ENCODE measurements around the gene MAN1C1. TPM values are rescaled to one million over a fixed set of nuclear protein-coding genes. Genes with fewer than 3 reads are reported as not detected.

MAN1C1 gene
- total and polyA plus RNA-seq, 3 experiments from 2014 or later, result 2.8 to 5.6 (median 3.6) TPM

DNA sequence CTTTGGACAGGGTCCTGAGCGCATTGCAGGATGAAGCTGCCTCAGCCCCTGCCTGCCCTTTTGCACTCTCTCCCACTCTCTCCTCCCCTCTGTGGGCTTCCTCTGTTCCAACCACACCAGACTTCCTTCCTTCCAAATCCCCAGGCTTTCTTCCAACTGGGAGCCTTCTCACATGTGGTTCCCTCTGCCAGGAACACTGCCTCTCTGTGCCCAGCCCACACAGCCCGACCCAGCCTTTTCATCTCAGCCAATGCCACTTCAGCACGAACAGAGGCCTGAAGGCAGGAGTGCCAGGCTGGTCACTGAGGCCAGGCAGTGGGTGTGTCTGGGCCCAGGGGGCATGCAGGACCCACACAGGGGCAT is 189.3 kb downstream of the MAN1C1 start:
- H3K4me1 Mint-ChIP-seq, result peaks cover 13 to 21% (median 20%) of the 10 kb centered on the region in 3 donors
- ChIA-PET CTCF (interaction anchor here (1.0 kb wide), 1 partner anchor 192 kb away, joined by 3 read pairs; the partner anchor contains the start of gene PAFAH2), POLR2A (no interaction called here)
- H3K9me3 Mint-ChIP-seq, result no peaks in the 10 kb centered on the region
- no peak overlapping the region for H3K4me3 Mint-ChIP-seq
- H3K27me3 Mint-ChIP-seq, result no peaks in the 10 kb centered on the region
- peak overlapping the region in 1 of 8 donors; percentile 21 for H3K27ac Mint-ChIP-seq
- H3K27ac ChIP-seq (ENCODE audit: low read depth, low read length), result no peak overlapping the region
- peaks cover 0 to 37% (median 5%) of the 10 kb centered on the region in 3 donors for H3K36me3 Mint-ChIP-seq
- H3K27me3 ChIP-seq (ENCODE audit: insufficient read depth, low read length, poor library complexity, severe bottlenecking), result no peaks in the 10 kb centered on the region
- H3K4me3 ChIP-seq (ENCODE audit: low read length), result no peak overlapping the region
- H3K9me3 ChIP-seq (ENCODE audit: low read length), result no peaks in the 10 kb centered on the region
- peak in 1 of 5 donors; percentile 22 for DNase-seq
- no peaks in the 10 kb centered on the region for H3K36me3 ChIP-seq (ENCODE audit: insufficient read depth, low read length)
- H3K4me1 ChIP-seq (ENCODE audit: insufficient read depth, low read length), result peaks cover 29% of the 10 kb centered on the region

GRCh38 chr1:25806418-25806817 is 189.8 kb downstream of the MAN1C1 start:
- Histone ChIP-seq H3K9me3 (ENCODE audit: low read length) (no peaks in the 10 kb centered on the region), H3K27me3 (ENCODE audit: insufficient read depth, low read length, poor library complexity, severe bottlenecking) (no peaks in the 10 kb centered on the region), H3K36me3 (ENCODE audit: insufficient read depth, low read length) (no peaks in the 10 kb centered on the region), H3K4me1 (ENCODE audit: insufficient read depth, low read length) (peaks cover 28% of the 10 kb centered on the region), H3K27ac (ENCODE audit: low read depth, low read length) (no peak overlapping the region), H3K4me3 (ENCODE audit: low read length) (no peak overlapping the region)
- POLR2A ChIA-PET, result no interaction called here
- Mint-ChIP-seq H3K27me3 (no peaks in the 10 kb centered on the region), H3K4me1 (peaks cover 13 to 20% (median 18%) of the 10 kb centered on the region in 3 donors), H3K36me3 (peaks cover 0 to 37% (median 5%) of the 10 kb centered on the region in 3 donors), H3K9me3 (no peaks in the 10 kb centered on the region), H3K4me3 (no peak overlapping the region), H3K27ac (peak overlapping the region in 1 of 8 donors; percentile 50)
- CTCF ChIA-PET, result interaction anchor here (1.5 kb wide), 2 partner anchors 11 to 198 kb away, joined by 4 read pairs; no protein-coding TSS in a partner anchor
- peak in 1 of 5 donors; percentile 36 for DNase-seq

GRCh38 chr1:25807480-25808390 is 191.1 kb downstream of the MAN1C1 start:
- H3K36me3 ChIP-seq (ENCODE audit: insufficient read depth, low read length), result no peaks in the 10 kb centered on the region
- POLR2A ChIA-PET, result no interaction called here
- peaks cover 15% of the 10 kb centered on the region for H3K4me1 ChIP-seq (ENCODE audit: insufficient read depth, low read length)
- no peak overlapping the region for H3K27ac ChIP-seq (ENCODE audit: low read depth, low read length)
- Mint-ChIP-seq H3K9me3 (no peaks in the 10 kb centered on the region), H3K27me3 (no peaks in the 10 kb centered on the region), H3K36me3 (peaks cover 2 to 37% (median 5%) of the 10 kb centered on the region in 3 donors), H3K4me3 (no peak overlapping the region), H3K4me1 (peaks cover 8 to 11% (median 10%) of the 10 kb centered on the region in 3 donors), H3K27ac (no peak overlapping the region)
- no peak overlapping the region for H3K4me3 ChIP-seq (ENCODE audit: low read length)
- peak in 1 of 5 donors; percentile 25 for DNase-seq
- no peaks in the 10 kb centered on the region for H3K9me3 ChIP-seq (ENCODE audit: low read length)
- H3K27me3 ChIP-seq (ENCODE audit: insufficient read depth, low read length, poor library complexity, severe bottlenecking), result no peaks in the 10 kb centered on the region
- CTCF ChIA-PET, result interaction anchor here (1.5 to 3.9 kb wide), 5 partner anchors 10 to 304 kb away, joined by 4 to 20 read pairs (median 10); no protein-coding TSS in a partner anchor

- no peak overlapping the region for H3K4me3 Mint-ChIP-seq
- Histone ChIP-seq H3K27ac (ENCODE audit: low read depth, low read length) (no peak overlapping the region), H3K27me3 (ENCODE audit: insufficient read depth, low read length, poor library complexity, severe bottlenecking) (no peaks in the 10 kb centered on the region), H3K9me3 (ENCODE audit: low read length) (no peaks in the 10 kb centered on the region), H3K4me1 (ENCODE audit: insufficient read depth, low read length) (peaks cover 8% of the 10 kb centered on the region), H3K36me3 (ENCODE audit: insufficient read depth, low read length) (no peaks in the 10 kb centered on the region), H3K4me3 (ENCODE audit: low read length) (no peak overlapping the region)
- ChIA-PET CTCF (interaction anchor here (1.4 to 4.2 kb wide), 10 partner anchors 7 to 305 kb away, joined by 4 to 24 read pairs (median 12); partner anchors contain the start of genes LDLRAP1 and MTFR1L), POLR2A (no interaction called here)
- H3K9me3 Mint-ChIP-seq, result no peaks in the 10 kb centered on the region
- DNase-seq, result peak in 1 of 5 donors; percentile 33
- H3K27ac Mint-ChIP-seq, result no peak overlapping the region
- peaks cover 3 to 5% (median 4%) of the 10 kb centered on the region in 3 donors for H3K4me1 Mint-ChIP-seq
- no peaks in the 10 kb centered on the region for H3K27me3 Mint-ChIP-seq
- peaks cover 2 to 38% (median 5%) of the 10 kb centered on the region in 3 donors for H3K36me3 Mint-ChIP-seq
Observed at GRCh38 chr1:25808481-25809244, 192.1 kb downstream of the MAN1C1 start.

DNA sequence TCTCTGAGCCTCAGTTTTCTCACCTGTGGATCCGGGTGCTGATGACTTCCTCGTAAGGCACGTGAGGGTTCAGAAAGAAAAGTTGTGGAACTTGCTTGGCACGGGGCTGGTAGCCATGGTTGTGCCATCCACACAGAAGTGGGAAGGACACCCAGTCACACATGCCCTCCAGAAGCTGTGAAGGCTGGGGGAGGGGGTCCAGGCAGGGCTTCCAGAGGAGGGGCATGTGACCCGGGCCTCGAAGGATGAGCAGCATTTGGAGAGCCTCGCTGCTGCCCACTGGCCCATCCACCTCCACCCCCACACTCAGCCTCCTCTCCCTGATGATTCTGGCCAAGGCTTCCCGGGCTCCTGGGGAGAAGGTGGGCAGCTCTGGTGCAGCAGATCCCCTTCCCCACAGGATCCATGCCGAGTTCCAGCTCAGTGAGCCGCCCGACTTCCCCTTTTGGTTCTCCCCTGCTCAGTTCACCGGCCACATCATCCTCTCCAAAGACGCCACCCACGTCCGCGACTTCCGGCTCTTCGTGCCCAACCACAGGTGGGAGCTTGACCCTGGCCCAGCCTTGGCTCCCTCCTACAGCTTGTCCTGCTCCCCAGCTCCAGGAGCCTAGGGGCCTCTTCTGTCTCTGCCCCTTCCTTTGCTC is 192.8 kb downstream of the MAN1C1 start:
- Mint-ChIP-seq H3K27ac (peak overlapping the region in 1 of 8 donors; percentile 55), H3K4me1 (peaks cover 3 to 5% (median 4%) of the 10 kb centered on the region in 3 donors), H3K9me3 (no peaks in the 10 kb centered on the region), H3K4me3 (no peak overlapping the region), H3K36me3 (peaks cover 2 to 38% (median 5%) of the 10 kb centered on the region in 3 donors), H3K27me3 (no peaks in the 10 kb centered on the region)
- POLR2A ChIA-PET, result no interaction called here
- no peaks in the 10 kb centered on the region for H3K36me3 ChIP-seq (ENCODE audit: insufficient read depth, low read length)
- H3K27ac ChIP-seq (ENCODE audit: low read depth, low read length), result no peak overlapping the region
- no peaks in the 10 kb centered on the region for H3K9me3 ChIP-seq (ENCODE audit: low read length)
- peak in 1 of 5 donors; percentile 32 for DNase-seq
- CTCF ChIA-PET, result interaction anchor here (0.8 to 4.2 kb wide), 15 partner anchors 8 to 306 kb away, joined by 3 to 24 read pairs (median 10); partner anchors contain the start of genes LDLRAP1 and MTFR1L
- no peak overlapping the region for H3K4me3 ChIP-seq (ENCODE audit: low read length)
- no peaks in the 10 kb centered on the region for H3K27me3 ChIP-seq (ENCODE audit: insufficient read depth, low read length, poor library complexity, severe bottlenecking)
- H3K4me1 ChIP-seq (ENCODE audit: insufficient read depth, low read length), result peaks cover 8% of the 10 kb centered on the region

DNA sequence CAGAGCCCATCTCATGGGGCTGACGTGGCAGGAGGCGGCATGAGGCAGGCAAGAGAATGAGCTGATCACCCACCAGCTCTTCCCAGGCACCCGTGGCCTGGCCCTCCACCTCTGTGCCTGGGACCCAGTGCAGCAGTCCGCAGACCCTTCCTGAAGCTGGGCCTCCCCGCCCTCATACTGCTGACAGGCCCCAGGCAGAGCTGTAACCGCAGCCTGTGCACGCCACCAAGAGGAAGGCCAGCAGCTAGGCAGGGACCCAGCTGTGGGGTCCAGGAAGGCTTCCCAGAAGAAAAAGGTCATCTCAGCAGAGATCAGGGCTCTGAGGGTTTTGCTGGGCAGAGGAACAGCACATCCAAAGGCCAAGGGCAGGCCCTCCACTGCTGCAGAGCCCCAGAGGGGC is 193.3 kb downstream of the MAN1C1 start:
- Mint-ChIP-seq H3K4me1 (peaks cover under 1 to 5% (median 3%) of the 10 kb centered on the region in 3 donors), H3K4me3 (no peak overlapping the region), H3K36me3 (peaks cover 2 to 41% (median 5%) of the 10 kb centered on the region in 3 donors), H3K27ac (no peak overlapping the region), H3K9me3 (no peaks in the 10 kb centered on the region), H3K27me3 (no peaks in the 10 kb centered on the region)
- Histone ChIP-seq H3K27ac (ENCODE audit: low read depth, low read length) (no peak overlapping the region), H3K4me1 (ENCODE audit: insufficient read depth, low read length) (peaks cover 8% of the 10 kb centered on the region), H3K4me3 (ENCODE audit: low read length) (no peak overlapping the region), H3K36me3 (ENCODE audit: insufficient read depth, low read length) (no peaks in the 10 kb centered on the region), H3K27me3 (ENCODE audit: insufficient read depth, low read length, poor library complexity, severe bottlenecking) (no peaks in the 10 kb centered on the region), H3K9me3 (ENCODE audit: low read length) (no peaks in the 10 kb centered on the region)
- peak in 1 of 5 donors; percentile 38 for DNase-seq
- CTCF ChIA-PET, result interaction anchor here (0.8 to 4.2 kb wide), 17 partner anchors 8 to 457 kb away, joined by 3 to 24 read pairs (median 10); partner anchors contain the start of gene MTFR1L
- POLR2A ChIA-PET, result no interaction called here
